K562 (cell line): ENCODE data around the gene BRAT1.

Source experiments
- ELF4 ChIP-seq: fragments of 450-650 bp; formaldehyde crosslinking; IDR thresholded peaks from 2 replicates; pipeline ENCODE4 v1.4.0; 2022; ENCODE audit warnings: missing genetic modification characterization
- NCOA4 ChIP-seq: fragments of 450-650 bp; IDR thresholded peaks from 2 replicates; pipeline ENCODE4 v1.6.1; 2018; ENCODE audit warnings: mild to moderate bottlenecking; ENCODE audit not compliant: partially characterized antibody
- RBBP5 ChIP-seq: fragments of 200-600 bp; sonication (generic); IDR thresholded peaks from 2 replicates; pipeline ENCODE4 v1.6.1; 2012; ENCODE audit warnings: borderline replicate concordance, mild to moderate bottlenecking, low read length, control low read depth, inconsistent platforms; ENCODE audit not compliant: insufficient read depth, poor library complexity, severe bottlenecking
- SLC30A9 ChIP-seq: fragments of 250-450 bp; sonication (Bioruptor Pico); IDR thresholded peaks from 2 replicates; pipeline ENCODE4 v1.8.0; 2022; ENCODE audit warnings: mild to moderate bottlenecking, moderate library complexity
- ZKSCAN8 ChIP-seq: fragments of 200-800 bp; sonication (Bioruptor generic); IDR thresholded peaks from 2 replicates; pipeline ENCODE4 v1.6.1; 2016; ENCODE audit warnings: missing genetic modification characterization, missing compliant biosample characterization
- ZNF766 ChIP-seq: fragments of 200-800 bp; sonication (Bioruptor generic); conservative IDR thresholded peaks from 2 replicates; pipeline ENCODE4 v1.6.1; 2016; ENCODE audit warnings: missing genetic modification characterization, missing compliant biosample characterization
- TF ChIP-seq, protein P1 (sequence below), 3 experiments: IDR thresholded peaks in 2 of 3; conservative IDR thresholded peaks in 1 of 3; 2 replicates each; pipeline ENCODE4 v1.5.1; 2011 to 2012; ENCODE audit warnings: low read length in 3 of 3, mild to moderate bottlenecking in 3 of 3, control low read depth in 2 of 3, improper control_type of control experiment in 1 of 3, inconsistent platforms in 1 of 3, low read depth in 1 of 3, mixed read lengths in 1 of 3, moderate library complexity in 1 of 3; ENCODE audit not compliant: insufficient read depth in 2 of 3
- TF ChIP-seq, protein P2 (sequence below): fragments of 450-650 bp; IDR thresholded peaks from 2 replicates; pipeline ENCODE4 v1.6.1; 2016; ENCODE audit warnings: antibody characterized with exemption
- TF ChIP-seq, protein P3 (sequence below): sonication (generic); formaldehyde crosslinking; IDR thresholded peaks from 2 replicates; pipeline ENCODE4 v1.8.0; 2023; ENCODE audit warnings: missing genetic modification reagents, mild to moderate bottlenecking, borderline replicate concordance
- TF ChIP-seq, protein P4 (sequence below): IDR thresholded peaks from 2 replicates; pipeline ENCODE4 v1.6.1; 2016; ENCODE audit warnings: missing genetic modification characterization, missing compliant biosample characterization

DNA sequence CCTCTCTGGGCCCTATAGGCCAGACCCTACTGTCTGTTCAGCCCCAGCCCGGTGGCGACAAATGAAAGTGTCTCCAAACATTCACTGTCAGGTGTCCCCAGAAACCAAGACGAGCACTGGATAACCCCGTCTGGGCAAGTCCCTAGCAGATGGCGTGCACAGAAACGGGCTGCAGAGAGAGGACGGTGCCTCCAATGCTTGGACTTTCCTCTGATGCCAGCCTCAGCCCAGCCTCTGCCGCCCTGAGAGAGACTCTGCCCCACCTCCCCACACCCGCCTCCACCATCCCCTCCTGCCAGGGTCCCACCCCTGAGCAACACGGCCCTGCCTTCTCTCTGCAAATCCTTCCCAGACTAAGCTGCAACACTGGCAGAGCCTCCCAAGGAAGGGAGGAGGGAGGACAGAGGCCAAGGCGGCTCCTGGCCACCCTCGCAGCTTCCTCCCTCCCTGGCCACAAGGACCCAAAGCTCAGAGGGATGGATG, 43.1 kb downstream of the BRAT1 start:
- no peak for TF ChIP-seq RBBP5
- TF ChIP-seq, protein P1, sequence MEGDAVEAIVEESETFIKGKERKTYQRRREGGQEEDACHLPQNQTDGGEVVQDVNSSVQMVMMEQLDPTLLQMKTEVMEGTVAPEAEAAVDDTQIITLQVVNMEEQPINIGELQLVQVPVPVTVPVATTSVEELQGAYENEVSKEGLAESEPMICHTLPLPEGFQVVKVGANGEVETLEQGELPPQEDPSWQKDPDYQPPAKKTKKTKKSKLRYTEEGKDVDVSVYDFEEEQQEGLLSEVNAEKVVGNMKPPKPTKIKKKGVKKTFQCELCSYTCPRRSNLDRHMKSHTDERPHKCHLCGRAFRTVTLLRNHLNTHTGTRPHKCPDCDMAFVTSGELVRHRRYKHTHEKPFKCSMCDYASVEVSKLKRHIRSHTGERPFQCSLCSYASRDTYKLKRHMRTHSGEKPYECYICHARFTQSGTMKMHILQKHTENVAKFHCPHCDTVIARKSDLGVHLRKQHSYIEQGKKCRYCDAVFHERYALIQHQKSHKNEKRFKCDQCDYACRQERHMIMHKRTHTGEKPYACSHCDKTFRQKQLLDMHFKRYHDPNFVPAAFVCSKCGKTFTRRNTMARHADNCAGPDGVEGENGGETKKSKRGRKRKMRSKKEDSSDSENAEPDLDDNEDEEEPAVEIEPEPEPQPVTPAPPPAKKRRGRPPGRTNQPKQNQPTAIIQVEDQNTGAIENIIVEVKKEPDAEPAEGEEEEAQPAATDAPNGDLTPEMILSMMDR (IDR thresholded peaks at IDR 0.05 in 2 of 3, conservative IDR thresholded peaks at IDR 0.05 in 1 of 3; ENCODE audit: insufficient read depth in 2 of 3, low read depth in 1 of 3, low read length in 3 of 3): no peak
- TF ChIP-seq, protein P2, sequence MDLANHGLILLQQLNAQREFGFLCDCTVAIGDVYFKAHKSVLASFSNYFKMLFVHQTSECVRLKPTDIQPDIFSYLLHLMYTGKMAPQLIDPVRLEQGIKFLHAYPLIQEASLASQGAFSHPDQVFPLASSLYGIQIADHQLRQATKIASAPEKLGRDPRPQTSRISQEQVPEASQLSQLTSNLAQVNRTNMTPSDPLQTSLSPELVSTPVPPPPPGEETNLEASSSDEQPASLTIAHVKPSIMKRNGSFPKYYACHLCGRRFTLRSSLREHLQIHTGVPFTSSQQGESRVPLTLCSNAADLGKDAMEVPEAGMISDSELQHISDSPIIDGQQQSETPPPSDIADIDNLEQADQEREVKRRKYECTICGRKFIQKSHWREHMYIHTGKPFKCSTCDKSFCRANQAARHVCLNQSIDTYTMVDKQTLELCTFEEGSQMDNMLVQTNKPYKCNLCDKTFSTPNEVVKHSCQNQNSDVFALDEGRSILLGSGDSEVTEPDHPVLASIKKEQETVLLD: no peak
- TF ChIP-seq SLC30A9: no peak
- TF ChIP-seq ZNF766 (CRISPR knock-in tag): no peak
- TF ChIP-seq, protein P3, sequence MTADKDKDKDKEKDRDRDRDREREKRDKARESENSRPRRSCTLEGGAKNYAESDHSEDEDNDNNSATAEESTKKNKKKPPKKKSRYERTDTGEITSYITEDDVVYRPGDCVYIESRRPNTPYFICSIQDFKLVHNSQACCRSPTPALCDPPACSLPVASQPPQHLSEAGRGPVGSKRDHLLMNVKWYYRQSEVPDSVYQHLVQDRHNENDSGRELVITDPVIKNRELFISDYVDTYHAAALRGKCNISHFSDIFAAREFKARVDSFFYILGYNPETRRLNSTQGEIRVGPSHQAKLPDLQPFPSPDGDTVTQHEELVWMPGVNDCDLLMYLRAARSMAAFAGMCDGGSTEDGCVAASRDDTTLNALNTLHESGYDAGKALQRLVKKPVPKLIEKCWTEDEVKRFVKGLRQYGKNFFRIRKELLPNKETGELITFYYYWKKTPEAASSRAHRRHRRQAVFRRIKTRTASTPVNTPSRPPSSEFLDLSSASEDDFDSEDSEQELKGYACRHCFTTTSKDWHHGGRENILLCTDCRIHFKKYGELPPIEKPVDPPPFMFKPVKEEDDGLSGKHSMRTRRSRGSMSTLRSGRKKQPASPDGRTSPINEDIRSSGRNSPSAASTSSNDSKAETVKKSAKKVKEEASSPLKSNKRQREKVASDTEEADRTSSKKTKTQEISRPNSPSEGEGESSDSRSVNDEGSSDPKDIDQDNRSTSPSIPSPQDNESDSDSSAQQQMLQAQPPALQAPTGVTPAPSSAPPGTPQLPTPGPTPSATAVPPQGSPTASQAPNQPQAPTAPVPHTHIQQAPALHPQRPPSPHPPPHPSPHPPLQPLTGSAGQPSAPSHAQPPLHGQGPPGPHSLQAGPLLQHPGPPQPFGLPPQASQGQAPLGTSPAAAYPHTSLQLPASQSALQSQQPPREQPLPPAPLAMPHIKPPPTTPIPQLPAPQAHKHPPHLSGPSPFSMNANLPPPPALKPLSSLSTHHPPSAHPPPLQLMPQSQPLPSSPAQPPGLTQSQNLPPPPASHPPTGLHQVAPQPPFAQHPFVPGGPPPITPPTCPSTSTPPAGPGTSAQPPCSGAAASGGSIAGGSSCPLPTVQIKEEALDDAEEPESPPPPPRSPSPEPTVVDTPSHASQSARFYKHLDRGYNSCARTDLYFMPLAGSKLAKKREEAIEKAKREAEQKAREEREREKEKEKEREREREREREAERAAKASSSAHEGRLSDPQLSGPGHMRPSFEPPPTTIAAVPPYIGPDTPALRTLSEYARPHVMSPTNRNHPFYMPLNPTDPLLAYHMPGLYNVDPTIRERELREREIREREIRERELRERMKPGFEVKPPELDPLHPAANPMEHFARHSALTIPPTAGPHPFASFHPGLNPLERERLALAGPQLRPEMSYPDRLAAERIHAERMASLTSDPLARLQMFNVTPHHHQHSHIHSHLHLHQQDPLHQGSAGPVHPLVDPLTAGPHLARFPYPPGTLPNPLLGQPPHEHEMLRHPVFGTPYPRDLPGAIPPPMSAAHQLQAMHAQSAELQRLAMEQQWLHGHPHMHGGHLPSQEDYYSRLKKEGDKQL (CRISPR knock-in tag): no peak
- no peak for TF ChIP-seq ELF4
- TF ChIP-seq ZKSCAN8 (CRISPR knock-in tag): no peak
- TF ChIP-seq, protein P4, sequence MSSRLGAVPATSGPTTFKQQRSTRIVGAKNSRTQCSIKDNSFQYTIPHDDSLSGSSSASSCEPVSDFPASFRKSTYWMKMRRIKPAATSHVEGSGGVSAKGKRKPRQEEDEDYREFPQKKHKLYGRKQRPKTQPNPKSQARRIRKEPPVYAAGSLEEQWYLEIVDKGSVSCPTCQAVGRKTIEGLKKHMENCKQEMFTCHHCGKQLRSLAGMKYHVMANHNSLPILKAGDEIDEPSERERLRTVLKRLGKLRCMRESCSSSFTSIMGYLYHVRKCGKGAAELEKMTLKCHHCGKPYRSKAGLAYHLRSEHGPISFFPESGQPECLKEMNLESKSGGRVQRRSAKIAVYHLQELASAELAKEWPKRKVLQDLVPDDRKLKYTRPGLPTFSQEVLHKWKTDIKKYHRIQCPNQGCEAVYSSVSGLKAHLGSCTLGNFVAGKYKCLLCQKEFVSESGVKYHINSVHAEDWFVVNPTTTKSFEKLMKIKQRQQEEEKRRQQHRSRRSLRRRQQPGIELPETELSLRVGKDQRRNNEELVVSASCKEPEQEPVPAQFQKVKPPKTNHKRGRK (tag): no peak
- no peak for TF ChIP-seq NCOA4
